ENCODE data around the gene RCAN2.

DNA sequence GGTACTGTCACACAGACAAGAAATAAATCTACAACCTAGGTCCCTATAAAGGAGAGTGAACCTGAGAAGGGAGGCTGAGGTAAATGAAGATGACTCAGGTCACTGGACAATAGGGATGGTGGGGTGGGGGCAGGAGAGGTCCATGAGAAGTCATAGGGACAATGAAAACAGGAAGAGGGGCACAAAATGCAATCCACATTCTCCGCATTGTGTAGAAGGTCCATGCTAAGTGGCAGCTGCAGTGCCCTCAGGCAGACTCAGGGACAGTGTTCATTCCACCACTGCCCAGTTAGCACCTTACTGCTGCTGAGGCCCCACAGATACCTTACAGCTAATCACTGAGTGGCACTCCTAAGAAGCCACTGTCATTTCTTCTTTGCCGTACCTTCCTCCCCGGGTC, 156.8 kb downstream of the RCAN2 start:
- TF ChIP-seq, protein P1, sequence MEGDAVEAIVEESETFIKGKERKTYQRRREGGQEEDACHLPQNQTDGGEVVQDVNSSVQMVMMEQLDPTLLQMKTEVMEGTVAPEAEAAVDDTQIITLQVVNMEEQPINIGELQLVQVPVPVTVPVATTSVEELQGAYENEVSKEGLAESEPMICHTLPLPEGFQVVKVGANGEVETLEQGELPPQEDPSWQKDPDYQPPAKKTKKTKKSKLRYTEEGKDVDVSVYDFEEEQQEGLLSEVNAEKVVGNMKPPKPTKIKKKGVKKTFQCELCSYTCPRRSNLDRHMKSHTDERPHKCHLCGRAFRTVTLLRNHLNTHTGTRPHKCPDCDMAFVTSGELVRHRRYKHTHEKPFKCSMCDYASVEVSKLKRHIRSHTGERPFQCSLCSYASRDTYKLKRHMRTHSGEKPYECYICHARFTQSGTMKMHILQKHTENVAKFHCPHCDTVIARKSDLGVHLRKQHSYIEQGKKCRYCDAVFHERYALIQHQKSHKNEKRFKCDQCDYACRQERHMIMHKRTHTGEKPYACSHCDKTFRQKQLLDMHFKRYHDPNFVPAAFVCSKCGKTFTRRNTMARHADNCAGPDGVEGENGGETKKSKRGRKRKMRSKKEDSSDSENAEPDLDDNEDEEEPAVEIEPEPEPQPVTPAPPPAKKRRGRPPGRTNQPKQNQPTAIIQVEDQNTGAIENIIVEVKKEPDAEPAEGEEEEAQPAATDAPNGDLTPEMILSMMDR (IDR thresholded peaks at IDR 0.05; ENCODE audit: poor library complexity, severe bottlenecking), result no peak
- no peak for TF ChIP-seq EP300 (conservative IDR thresholded peaks at IDR 0.05; ENCODE audit: poor library complexity, severe bottlenecking)
- TF ChIP-seq MXI1 (conservative IDR thresholded peaks at IDR 0.05; ENCODE audit: poor library complexity, severe bottlenecking), result no peak
- TF ChIP-seq TAF1 (IDR thresholded peaks at IDR 0.05; ENCODE audit: low read depth), result no peak
- no peak for TF ChIP-seq REST (IDR thresholded peaks at IDR 0.05; ENCODE audit: borderline replicate concordance)
- no peak for TF ChIP-seq SMC3 (conservative IDR thresholded peaks at IDR 0.05; ENCODE audit: poor library complexity)
- TF ChIP-seq POLR2AphosphoS5 (IDR thresholded peaks at IDR 0.05), result no peak
- no peak for TF ChIP-seq RAD21 (conservative IDR thresholded peaks at IDR 0.05)
